HG02588 (cell line): ENCODE results near the gene TAF5L.
A peak's percentile ranks its signal among the peaks of the same experiment; 100 is the strongest.
"Not testable (repeated sequence)": the region's sequence is repeated elsewhere in the genome, so short reads cannot be mapped to it uniquely, and the experiment has no call there.

Source experiments
- ATAC-seq: cut with Tn5 transposase; IDR thresholded peaks from one replicate; pipeline ENCODE4 v1.9.1; 2021; ENCODE audit warnings: mild to moderate bottlenecking, moderate library complexity; ENCODE audit not compliant: unreplicated experiment

Gene TAF5L

DNA sequence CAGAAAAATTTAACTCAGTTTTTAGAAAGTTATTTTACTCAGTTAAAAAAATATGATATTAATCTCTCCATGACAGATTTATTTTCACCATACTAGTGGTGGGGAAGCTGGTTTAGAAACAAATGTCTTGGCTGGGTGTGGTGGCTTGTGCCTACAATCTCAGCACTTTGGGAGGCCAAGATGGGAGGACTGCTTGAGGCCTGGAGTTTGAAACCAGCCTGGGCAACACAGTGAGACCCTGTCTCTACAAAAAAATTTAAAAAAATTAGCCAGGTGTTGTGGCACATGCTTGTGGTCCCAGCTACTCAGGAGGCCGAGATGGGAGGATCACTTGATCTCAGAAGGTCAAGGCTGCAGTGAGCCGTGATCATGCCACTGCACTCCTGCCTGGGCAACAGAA lies 17.3 kb downstream of the TAF5L start:
- no peak for ATAC-seq

DNA sequence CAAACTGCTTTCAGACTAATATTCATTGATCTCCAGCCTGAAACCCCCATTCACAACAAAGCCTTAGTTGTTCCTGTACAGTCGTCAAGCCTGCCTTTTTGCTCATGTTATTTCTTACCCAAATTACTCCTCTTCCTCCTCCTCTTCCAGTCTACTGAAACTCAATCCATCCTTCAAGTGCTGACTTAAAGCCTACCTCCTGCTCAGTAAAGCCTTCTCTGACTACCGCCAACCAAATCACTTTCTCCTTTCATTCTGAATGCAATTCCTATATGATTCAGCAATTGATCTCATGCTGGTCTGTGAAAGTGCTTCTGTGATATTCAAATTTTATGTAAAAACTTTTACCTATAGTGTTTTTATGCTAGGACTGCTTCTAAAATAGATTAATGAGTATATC lies 18.6 kb downstream of the TAF5L start:
- ATAC-seq: no peak

GRCh38 chr1:229603371-229604005 lies 22.4 kb downstream of the TAF5L start:
- ATAC-seq: no peak

- no peak for ATAC-seq
Observed at GRCh38 chr1:229600229-229600628, 25.7 kb downstream of the TAF5L start.

GRCh38 chr1:229599218-229599954 lies 26.5 kb downstream of the TAF5L start:
- ATAC-seq: no peak

GRCh38 chr1:229597877-229598276 lies 28.0 kb downstream of the TAF5L start:
- no peak for ATAC-seq

- no peak for ATAC-seq
Observed at GRCh38 chr1:229596925-229597699, 28.8 kb downstream of the TAF5L start.

DNA sequence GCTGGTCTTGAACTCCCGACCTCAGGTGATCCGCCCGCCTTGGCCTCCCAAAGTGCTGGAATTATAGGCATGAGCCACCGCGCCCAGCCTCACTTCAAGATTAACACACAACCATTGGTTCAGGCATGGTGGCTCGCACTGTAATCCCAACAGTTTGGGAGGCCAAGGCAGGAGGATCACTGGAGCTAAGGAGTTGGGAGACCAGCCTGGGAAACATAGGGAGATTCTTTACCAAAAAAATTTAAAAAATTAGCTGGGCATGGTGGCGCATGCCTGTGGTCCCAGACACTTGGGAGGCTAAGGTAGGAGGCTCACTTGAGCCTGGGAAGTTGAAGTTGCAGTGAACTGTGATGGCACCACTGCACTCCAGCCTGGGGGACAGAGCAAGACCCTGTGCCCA lies 30.0 kb downstream of the TAF5L start:
- ATAC-seq: not testable (repeated sequence)

DNA sequence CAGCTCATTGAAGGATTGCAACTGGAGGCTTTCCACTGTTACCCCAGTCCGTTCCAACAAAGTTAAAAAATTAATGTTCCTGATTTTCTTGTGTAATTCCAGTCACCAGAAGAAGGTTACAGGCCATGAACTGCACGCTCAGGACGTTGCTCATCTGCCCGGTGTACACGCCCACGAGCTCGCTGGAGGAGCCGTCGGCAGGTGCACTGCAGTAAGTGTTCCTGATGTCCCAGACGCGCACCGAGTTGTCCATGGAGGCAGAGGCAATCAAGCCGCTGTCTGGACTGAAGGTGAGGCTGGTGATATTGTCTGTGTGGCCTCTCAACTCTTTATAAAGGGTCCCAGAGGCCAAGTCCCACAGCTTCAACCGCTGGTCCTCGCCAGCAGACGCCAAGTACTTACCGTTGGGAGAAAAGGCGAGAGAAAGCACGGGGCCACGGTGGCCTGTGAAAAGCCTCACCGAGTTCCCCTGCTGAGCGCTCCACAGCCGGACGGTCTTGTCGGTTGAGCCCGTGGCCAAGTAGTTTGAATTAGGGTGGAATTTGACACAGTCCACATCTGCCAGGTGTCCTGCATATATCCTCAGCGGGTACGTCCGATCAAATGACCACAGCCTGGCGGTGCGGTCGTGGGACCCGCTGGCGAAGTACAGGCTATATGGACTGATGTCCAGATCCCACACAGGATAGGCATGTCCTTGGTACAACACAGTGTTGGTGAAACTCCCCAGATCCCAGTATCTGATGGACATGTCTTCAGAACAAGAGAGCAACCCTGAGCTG lies 31.5 kb downstream of the TAF5L start:
- no peak for ATAC-seq

DNA sequence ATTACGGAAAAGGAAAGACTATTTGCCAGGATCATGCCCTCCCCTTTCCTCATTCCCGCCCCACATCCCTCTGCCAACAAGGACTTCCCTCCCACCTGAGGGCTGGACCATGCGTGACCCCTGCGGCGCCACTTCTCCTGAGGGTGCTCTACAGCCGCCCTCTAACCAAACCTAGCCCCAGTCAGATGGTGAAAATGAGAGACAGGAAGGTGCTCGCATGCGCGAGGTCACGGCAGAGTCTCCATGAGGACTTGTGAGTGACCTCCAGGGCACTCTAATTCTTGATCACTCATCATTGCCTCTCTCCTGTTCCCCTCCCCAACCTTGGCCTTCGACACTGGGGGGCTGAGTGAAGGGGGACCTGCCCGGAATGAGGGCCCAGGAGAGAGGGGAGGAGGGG lies 32.1 kb downstream of the TAF5L start:
- no peak for ATAC-seq

DNA sequence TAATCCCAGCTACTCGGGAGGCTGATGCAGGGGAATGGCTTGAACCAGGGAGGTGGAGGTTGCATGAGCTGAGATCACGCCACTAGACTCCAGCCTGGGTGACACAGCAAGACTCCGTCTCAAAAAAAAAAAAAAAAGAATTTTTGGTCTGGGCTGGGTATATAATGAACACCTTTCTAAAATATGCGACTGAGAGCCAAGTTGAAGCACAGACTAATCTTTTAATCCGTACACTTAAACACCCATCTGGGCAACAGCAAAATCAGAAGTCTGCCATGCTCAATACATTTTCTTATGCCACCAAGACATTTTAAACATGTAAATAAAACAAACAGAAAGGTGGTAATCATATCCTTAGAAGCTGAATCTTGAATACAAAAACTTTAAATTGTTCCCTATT lies 35.8 kb downstream of the TAF5L start:
- no peak for ATAC-seq

- ATAC-seq: no peak
Observed at GRCh38 chr1:229585338-229585737, 40.6 kb downstream of the TAF5L start.

GRCh38 chr1:229582715-229583114 lies 43.2 kb downstream of the TAF5L start:
- no peak for ATAC-seq

GRCh38 chr1:229582011-229582694 lies 43.8 kb downstream of the TAF5L start:
- ATAC-seq: no peak

- ATAC-seq: no peak
Observed at GRCh38 chr1:229581485-229581884, 44.4 kb downstream of the TAF5L start.

- ATAC-seq: peak; percentile 80
Observed at GRCh38 chr1:229579059-229579673, 46.8 kb downstream of the TAF5L start.

DNA sequence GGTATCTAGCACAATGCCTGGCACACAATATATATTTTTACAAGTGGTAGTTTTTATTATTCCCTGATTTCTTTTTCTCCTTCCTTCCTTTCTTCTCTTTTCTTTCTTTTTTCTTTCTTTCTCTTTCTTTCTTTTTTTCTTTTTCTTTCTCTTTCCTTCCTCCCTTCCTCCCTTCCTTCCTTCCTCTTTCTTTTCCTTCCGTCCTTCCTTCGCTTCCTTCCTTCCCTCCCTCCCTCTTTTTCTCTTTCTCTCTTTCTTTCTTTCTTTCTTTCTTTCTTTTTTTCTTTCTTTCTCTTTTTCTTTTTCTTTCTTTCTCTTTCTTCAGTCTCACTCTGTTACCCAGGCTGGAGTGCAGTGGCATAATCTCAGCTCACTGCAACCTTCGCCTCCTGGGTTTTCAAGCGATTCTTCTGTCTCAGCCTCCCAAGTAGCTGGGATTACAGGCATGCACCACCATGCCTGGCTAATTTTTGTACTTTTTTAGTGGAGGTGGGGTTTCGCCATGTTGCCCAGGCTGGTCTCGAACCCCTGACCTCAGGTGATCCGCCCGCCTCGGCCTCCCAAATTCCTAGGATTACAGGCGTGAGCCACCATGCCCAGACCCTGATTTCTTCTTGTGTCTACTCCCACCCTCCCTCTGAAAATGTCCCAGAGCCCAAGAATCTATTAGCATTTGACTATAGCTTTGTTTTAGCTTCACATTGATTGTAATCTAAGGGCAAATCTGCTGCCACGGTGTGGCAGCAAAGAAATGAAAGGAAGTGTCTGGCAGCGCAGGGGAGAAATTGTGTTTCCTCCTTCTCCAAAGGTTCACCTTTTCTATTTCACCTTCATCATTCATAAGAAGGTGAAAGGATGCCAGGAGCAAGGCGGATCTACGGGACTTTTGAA lies 47.5 kb downstream of the TAF5L start:
- no peak for ATAC-seq

DNA sequence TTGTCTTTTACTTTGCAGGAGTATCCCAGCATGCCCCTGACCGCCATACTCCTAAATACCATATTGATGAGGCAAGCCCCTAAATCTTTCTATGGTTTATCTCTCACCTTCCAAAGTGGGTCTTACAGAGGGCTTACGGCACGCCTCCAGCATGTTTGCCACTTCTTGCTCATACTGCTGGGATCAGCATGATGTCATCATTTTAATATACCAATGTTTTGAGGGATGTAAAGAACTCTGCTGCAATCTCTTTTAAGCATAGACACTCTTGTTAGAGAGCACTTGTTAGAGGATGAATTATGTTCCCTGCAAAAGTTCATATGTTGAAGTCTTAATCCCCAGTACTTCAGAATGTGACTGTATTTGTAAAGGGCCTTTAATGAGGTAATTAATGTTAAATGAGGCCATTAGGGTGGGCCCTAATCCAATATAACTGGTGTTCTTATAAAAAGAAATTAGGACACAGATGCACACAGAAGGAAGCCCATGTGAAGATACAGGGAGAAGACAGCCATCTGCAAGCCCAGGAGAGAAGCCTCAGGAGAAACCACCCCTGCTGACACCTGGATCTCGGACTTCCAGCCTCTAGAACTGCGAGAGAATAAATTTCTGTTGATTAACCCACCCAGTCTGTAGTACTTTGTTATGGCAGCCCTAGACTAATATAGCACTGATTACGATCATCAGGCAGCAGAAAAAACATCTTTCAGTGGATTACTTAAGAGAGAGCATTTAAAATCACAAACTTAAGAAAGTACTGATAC lies 51.1 kb downstream of the TAF5L start:
- ATAC-seq: no peak
